Activated B cell treated with CpG ODN at 0.5 μM for 24 hours (primary cell): Measurements from ENCODE around the gene PROK2. TPM values are rescaled to one million over a fixed set of nuclear protein-coding genes. Genes with fewer than 3 reads are reported as not detected.

Source experiments
- ATAC-seq: fragments of 200-7000 bp; cut with Tn5 transposase; one replicate; pipeline ENCODE4 v1.10.0; 2021; ENCODE audit warnings: low read depth, mild to moderate bottlenecking, moderate library complexity
- CTCF ChIA-PET: fragments of 350-600 bp; sonication (Branson Sonifier 250); formaldehyde crosslinking; loops from one replicate; lab custom pipeline; 2021; ENCODE audit warnings: antibody characterized with exemption; lab: Charles Lee
- POLR2A ChIA-PET: fragments of 350-600 bp; sonication (Branson Sonifier 250); formaldehyde crosslinking; loops from one replicate; lab custom pipeline; 2021; ENCODE audit warnings: antibody characterized with exemption; lab: Charles Lee
- DNase-seq: peaks from one replicate; pipeline ENCODE4 v3.0.0; 2022
- H3K27ac Mint-ChIP-seq: one replicate; pipeline ENCODE4 v1.8.0; 2020; ENCODE audit warnings: mixed read lengths
- H3K27me3 Mint-ChIP-seq: one replicate; pipeline ENCODE4 v1.8.0; 2021; ENCODE audit warnings: mixed read lengths
- H3K36me3 Mint-ChIP-seq: one replicate; pipeline ENCODE4 v1.8.0; 2021; ENCODE audit warnings: low read depth, mixed read lengths
- H3K4me1 Mint-ChIP-seq: one replicate; pipeline ENCODE4 v1.8.0; 2021; ENCODE audit warnings: mixed read lengths
- H3K4me3 Mint-ChIP-seq: one replicate; pipeline ENCODE4 v1.8.0; 2020; ENCODE audit warnings: mild to moderate bottlenecking, mixed read lengths
- H3K9me3 Mint-ChIP-seq: one replicate; pipeline ENCODE4 v1.8.0; 2020; ENCODE audit warnings: mixed read lengths
- intact Hi-C: fragments of 100-400 bp; cut with micrococcal nuclease; formaldehyde crosslinking; loops from one replicate; pipeline ENCODE4 v1.15.1; 2024
- total RNA-seq: library from RNA; stranded (reverse); gene quantifications from 2 replicates; pipeline ENCODE4 v1.2.3, GENCODE V29; 2022
- TF ChIP-seq, protein P1 (sequence below): fragments of 200-600 bp; IDR thresholded peaks from one replicate; pipeline ENCODE4 v1.8.0; 2022; ENCODE audit warnings: antibody characterized with exemption, mild to moderate bottlenecking

Gene PROK2
- total RNA-seq, 1 donor from 2014 or later: not detected

DNA sequence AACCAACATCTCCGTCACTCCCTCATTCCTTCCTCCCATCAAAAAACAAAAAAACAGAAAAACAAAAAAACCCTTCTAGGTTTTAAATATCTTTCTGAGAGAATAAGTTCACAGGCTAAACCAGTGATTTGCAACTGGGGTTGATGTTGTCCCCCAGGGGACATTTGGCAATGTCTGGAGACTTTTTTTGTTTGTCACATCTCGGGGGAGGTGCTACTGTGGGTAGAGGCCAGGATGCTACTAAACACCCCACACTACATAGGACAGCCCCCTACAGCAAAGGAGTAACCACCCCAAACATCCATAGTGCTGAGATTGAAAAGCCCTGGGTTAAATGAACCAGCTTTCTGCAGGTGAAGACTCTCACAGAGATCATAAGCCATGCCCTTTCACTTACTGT is 17.0 kb upstream of the PROK2 start:
- H3K27ac Mint-ChIP-seq: no peak overlapping the region
- no peak overlapping the region for H3K4me3 Mint-ChIP-seq
- H3K36me3 Mint-ChIP-seq: no peaks in the 10 kb centered on the region
- H3K4me1 Mint-ChIP-seq: no peaks in the 10 kb centered on the region
- TF ChIP-seq, protein P1, sequence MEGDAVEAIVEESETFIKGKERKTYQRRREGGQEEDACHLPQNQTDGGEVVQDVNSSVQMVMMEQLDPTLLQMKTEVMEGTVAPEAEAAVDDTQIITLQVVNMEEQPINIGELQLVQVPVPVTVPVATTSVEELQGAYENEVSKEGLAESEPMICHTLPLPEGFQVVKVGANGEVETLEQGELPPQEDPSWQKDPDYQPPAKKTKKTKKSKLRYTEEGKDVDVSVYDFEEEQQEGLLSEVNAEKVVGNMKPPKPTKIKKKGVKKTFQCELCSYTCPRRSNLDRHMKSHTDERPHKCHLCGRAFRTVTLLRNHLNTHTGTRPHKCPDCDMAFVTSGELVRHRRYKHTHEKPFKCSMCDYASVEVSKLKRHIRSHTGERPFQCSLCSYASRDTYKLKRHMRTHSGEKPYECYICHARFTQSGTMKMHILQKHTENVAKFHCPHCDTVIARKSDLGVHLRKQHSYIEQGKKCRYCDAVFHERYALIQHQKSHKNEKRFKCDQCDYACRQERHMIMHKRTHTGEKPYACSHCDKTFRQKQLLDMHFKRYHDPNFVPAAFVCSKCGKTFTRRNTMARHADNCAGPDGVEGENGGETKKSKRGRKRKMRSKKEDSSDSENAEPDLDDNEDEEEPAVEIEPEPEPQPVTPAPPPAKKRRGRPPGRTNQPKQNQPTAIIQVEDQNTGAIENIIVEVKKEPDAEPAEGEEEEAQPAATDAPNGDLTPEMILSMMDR: no peak
- POLR2A ChIA-PET: no interaction called here
- ATAC-seq (no peak), DNase-seq (no peak)
- H3K27me3 Mint-ChIP-seq: peaks cover 28% of the 10 kb centered on the region
- CTCF ChIA-PET: no interaction called here
- H3K9me3 Mint-ChIP-seq: no peaks in the 10 kb centered on the region
- intact Hi-C loops: no loop called here

DNA sequence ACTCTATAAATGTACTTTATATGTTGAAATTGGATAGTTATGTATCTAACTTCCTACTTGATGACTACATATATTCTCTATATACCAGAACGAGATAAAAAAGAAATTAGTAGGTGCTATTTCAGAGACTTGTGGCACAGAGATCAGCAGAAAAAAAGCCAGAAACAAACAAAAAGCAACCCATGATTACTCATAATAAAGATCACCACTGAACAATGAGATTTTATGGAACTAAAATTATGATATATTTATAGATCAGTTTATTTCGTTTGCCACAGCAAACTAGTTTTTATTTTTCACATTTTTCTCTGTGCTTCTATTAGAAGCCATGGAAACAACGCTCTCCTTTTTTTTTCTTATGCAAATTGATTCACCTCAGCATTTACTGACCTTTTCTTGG is 15.1 kb upstream of the PROK2 start:
- intact Hi-C loops: no loop called here
- TF ChIP-seq, protein P1: no peak
- DNase-seq (no peak), ATAC-seq (no peak)
- Mint-ChIP-seq H3K9me3 (no peaks in the 10 kb centered on the region), H3K4me3 (no peak overlapping the region), H3K27me3 (peaks cover 34% of the 10 kb centered on the region), H3K4me1 (no peaks in the 10 kb centered on the region), H3K36me3 (no peaks in the 10 kb centered on the region), H3K27ac (no peak overlapping the region)
- ChIA-PET POLR2A (no interaction called here), CTCF (no interaction called here)

DNA sequence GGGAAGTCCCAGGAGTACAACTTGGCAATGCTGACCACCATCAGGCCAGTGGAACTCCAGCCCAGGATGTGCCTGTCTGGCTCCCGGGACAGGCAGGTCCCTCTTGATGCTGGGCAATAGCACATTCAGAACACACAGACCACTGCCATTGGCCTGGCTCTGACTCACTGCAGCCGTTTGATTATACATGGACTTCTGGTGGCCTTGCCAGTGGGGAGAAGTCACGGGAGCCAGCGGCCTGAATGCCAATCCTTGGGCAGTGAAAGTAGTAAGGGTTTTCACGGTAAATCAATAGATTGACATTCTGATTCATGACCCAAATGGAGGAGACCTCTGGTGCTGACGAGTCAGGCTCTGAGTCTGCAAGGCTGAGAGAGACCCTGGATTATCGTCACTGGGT is 12.5 kb upstream of the PROK2 start:
- H3K36me3 Mint-ChIP-seq: no peaks in the 10 kb centered on the region
- H3K9me3 Mint-ChIP-seq: no peaks in the 10 kb centered on the region
- no peak overlapping the region for H3K27ac Mint-ChIP-seq
- intact Hi-C loops: no loop called here
- ATAC-seq (no peak), DNase-seq (no peak)
- H3K4me3 Mint-ChIP-seq: no peak overlapping the region
- POLR2A ChIA-PET: no interaction called here
- peaks cover 34% of the 10 kb centered on the region for H3K27me3 Mint-ChIP-seq
- TF ChIP-seq, protein P1: no peak
- CTCF ChIA-PET: no interaction called here
- H3K4me1 Mint-ChIP-seq: no peaks in the 10 kb centered on the region

DNA sequence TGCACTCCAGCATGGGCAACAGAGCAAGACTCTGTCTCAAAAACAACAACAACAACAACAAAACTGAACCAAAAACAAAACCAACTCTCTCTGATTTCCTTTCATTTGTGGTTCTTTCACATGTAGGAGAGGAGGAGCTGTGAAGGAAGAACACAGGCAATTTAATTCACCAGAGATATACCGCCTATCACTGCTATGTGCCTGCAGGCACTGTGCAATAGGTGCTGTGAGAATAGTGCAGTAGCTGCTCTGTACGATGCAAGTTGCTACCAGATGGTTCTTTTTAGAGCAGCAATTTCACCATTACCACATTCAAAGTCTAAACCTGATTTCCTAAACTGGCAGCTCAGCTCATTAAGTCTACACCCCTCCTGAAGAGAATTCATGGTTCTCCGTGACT is 11.3 kb upstream of the PROK2 start:
- H3K9me3 Mint-ChIP-seq: no peaks in the 10 kb centered on the region
- DNase-seq (no peak), ATAC-seq (no peak)
- no peak overlapping the region for H3K27ac Mint-ChIP-seq
- ChIA-PET POLR2A (no interaction called here), CTCF (no interaction called here)
- H3K4me1 Mint-ChIP-seq: no peaks in the 10 kb centered on the region
- no peaks in the 10 kb centered on the region for H3K36me3 Mint-ChIP-seq
- peaks cover 28% of the 10 kb centered on the region for H3K27me3 Mint-ChIP-seq
- intact Hi-C loops: no loop called here
- no peak overlapping the region for H3K4me3 Mint-ChIP-seq
- TF ChIP-seq, protein P1: no peak

DNA sequence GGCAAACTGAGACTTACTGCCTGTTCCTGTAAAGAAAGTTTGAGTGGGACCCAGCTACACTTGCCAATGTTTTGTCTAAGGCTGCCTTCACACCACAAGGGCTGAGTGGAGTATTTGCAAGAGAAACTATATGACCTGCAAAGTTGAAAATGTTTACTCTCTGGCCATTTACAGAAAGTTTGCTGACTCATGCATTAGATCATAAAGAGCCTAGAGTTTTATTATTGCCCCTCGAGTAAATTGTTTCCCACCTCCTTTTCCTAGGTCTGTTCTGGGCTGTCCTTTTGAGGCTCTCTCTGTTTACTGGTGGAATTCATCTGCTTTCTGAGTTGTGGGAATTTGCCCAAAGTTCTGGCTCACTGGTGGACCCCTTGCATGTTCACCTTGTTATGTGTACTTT is 6.7 kb upstream of the PROK2 start:
- ChIA-PET CTCF (no interaction called here), POLR2A (no interaction called here)
- DNase-seq (no peak), ATAC-seq (no peak)
- Mint-ChIP-seq H3K9me3 (no peaks in the 10 kb centered on the region), H3K4me1 (no peaks in the 10 kb centered on the region), H3K27ac (no peak overlapping the region), H3K4me3 (no peak overlapping the region), H3K27me3 (peaks cover 30% of the 10 kb centered on the region), H3K36me3 (no peaks in the 10 kb centered on the region)
- intact Hi-C loops: no loop called here
- TF ChIP-seq, protein P1: no peak
